ENCODE measurements around the gene SNX25. TPM values are rescaled to one million over a fixed set of nuclear protein-coding genes. Genes with fewer than 3 reads are reported as not detected.

The SNX25 gene
- total RNA-seq, 1 donor from 2014 or later: 29.5 TPM

DNA sequence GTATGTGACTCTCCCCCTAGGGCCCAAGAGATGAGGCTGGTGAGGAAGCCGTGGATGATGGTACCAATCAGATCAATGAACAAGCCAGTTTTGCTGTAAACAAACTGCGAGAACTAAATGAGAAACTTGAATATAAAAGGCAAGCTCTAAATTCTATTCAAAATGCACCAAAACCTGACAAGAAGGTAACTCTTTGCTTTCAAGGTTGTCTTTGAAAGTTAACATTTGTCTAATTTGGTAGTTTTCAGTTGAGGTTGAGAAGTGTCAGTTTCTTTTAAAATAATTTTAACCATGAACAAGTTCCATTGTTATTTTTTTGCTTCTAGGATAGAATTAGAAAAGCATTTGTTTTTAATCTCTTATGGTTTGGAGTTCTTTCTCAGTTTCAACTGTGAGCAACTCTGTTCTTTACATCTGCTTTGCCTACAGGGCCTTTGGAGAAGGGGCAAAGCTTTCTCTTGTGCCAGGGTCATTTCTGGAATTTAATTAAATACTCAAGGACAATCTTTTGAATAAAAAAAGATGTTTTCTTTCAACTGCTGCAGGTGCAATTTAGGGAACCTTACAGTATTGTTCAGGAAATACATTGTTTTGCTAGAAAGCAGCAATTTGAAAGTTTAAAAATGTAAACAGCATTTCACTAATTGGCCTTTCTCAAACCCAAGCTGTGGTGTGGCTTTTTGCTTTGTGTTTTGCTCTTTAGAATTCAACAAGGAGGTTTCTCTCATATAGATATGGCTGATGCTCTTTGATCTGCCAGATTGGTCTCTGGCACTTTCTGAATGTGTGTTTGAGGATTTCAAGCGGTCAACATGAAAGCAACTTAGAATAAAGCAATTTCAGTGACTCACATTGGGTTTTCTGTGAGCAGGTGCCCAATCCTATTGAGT lies 123.4 kb downstream of the SNX25 start:
- no peaks in the 10 kb centered on the region for H4K20me1 ChIP-seq (ENCODE audit: insufficient read depth, low read length)
- no peak overlapping the region for H2AFZ ChIP-seq (ENCODE audit: low read depth, low read length)
- H3K4me1 ChIP-seq (ENCODE audit: insufficient read depth, low read length): no peaks in the 10 kb centered on the region
- Mint-ChIP-seq H3K9me3 (ENCODE audit: unreplicated experiment) (peaks cover 10% of the 10 kb centered on the region), H3K36me3 (ENCODE audit: low read depth, unreplicated experiment) (peaks cover 21% of the 10 kb centered on the region), H3K4me3 (ENCODE audit: unreplicated experiment) (no peak overlapping the region), H3K27ac (ENCODE audit: unreplicated experiment) (no peak overlapping the region), H3K27me3 (ENCODE audit: low read depth, unreplicated experiment) (no peaks in the 10 kb centered on the region), H3K4me1 (ENCODE audit: low read depth, unreplicated experiment) (peaks cover 22% of the 10 kb centered on the region)
- TF ChIP-seq EZH2 (IDR thresholded peaks at IDR 0.05; ENCODE audit: insufficient read depth, low read length) (no peak), CTCF (IDR thresholded peaks at IDR 0.05; ENCODE audit: insufficient read depth, low read depth, low read length) (no peak)
- no peaks in the 10 kb centered on the region for H3K36me3 ChIP-seq (ENCODE audit: insufficient read depth, low read length)
- no peaks in the 10 kb centered on the region for H3K79me2 ChIP-seq (ENCODE audit: insufficient read depth, low read length)
- DNase-seq (ENCODE audit: low read depth) (no peak), FAIRE-seq (no peak)
- no peak overlapping the region for H3K4me3 ChIP-seq (ENCODE audit: insufficient read depth, low read depth, low read length)
- peaks cover 7% of the 10 kb centered on the region for H3K9me3 ChIP-seq (ENCODE audit: insufficient read depth, low read depth, low read length)
- H3K4me2 ChIP-seq (ENCODE audit: low read length): no peak overlapping the region
- H3K9ac ChIP-seq (ENCODE audit: low read length): no peak overlapping the region
- H3K27me3 ChIP-seq (ENCODE audit: insufficient read depth, low read length): no peaks in the 10 kb centered on the region
- no peak overlapping the region for H3K27ac ChIP-seq (ENCODE audit: low read depth, low read length)

DNA sequence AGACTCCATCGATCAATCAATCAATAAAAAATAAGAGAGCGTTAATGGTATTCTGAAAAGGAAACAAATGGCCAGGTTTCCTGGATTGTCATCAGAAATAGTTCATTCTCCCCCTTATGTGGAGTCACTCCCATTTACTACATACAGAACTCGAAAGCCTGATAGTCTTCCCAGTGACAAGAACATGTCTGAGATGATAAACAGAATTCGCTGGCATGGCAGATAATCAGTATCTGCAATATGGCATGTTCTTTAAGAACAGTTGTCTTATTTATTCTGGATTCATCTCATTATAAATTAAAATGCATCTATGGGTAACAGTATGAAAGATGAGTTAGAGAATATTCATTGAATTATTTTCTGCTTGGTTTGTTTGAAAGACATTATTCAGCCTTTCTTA lies 124.9 kb downstream of the SNX25 start:
- DNase-seq (ENCODE audit: low read depth) (no peak), FAIRE-seq (no peak)
- H3K27me3 ChIP-seq (ENCODE audit: insufficient read depth, low read length): no peaks in the 10 kb centered on the region
- peaks cover 23% of the 10 kb centered on the region for H3K36me3 Mint-ChIP-seq (ENCODE audit: low read depth, unreplicated experiment)
- no peaks in the 10 kb centered on the region for H3K4me1 ChIP-seq (ENCODE audit: insufficient read depth, low read length)
- H3K9me3 Mint-ChIP-seq (ENCODE audit: unreplicated experiment): peaks cover 5% of the 10 kb centered on the region
- no peak overlapping the region for H3K9ac ChIP-seq (ENCODE audit: low read length)
- H3K27ac Mint-ChIP-seq (ENCODE audit: unreplicated experiment): no peak overlapping the region
- no peak overlapping the region for H3K4me3 Mint-ChIP-seq (ENCODE audit: unreplicated experiment)
- no peak overlapping the region for H3K4me3 ChIP-seq (ENCODE audit: insufficient read depth, low read depth, low read length)
- no peak overlapping the region for H2AFZ ChIP-seq (ENCODE audit: low read depth, low read length)
- TF ChIP-seq CTCF (IDR thresholded peaks at IDR 0.05; ENCODE audit: insufficient read depth, low read depth, low read length) (no peak), EZH2 (IDR thresholded peaks at IDR 0.05; ENCODE audit: insufficient read depth, low read length) (no peak)
- H3K4me1 Mint-ChIP-seq (ENCODE audit: low read depth, unreplicated experiment): peaks cover 14% of the 10 kb centered on the region
- no peak overlapping the region for H3K4me2 ChIP-seq (ENCODE audit: low read length)
- H3K27me3 Mint-ChIP-seq (ENCODE audit: low read depth, unreplicated experiment): no peaks in the 10 kb centered on the region
- H3K79me2 ChIP-seq (ENCODE audit: insufficient read depth, low read length): no peaks in the 10 kb centered on the region
- H3K36me3 ChIP-seq (ENCODE audit: insufficient read depth, low read length): peaks cover 3% of the 10 kb centered on the region
- peaks cover 5% of the 10 kb centered on the region for H3K9me3 ChIP-seq (ENCODE audit: insufficient read depth, low read depth, low read length)
- no peaks in the 10 kb centered on the region for H4K20me1 ChIP-seq (ENCODE audit: insufficient read depth, low read length)
- H3K27ac ChIP-seq (ENCODE audit: low read depth, low read length): no peak overlapping the region

GRCh38 chr4:185335579-185335978 lies 126.2 kb downstream of the SNX25 start:
- Mint-ChIP-seq H3K36me3 (ENCODE audit: low read depth, unreplicated experiment) (peaks cover 19% of the 10 kb centered on the region), H3K9me3 (ENCODE audit: unreplicated experiment) (peaks cover 5% of the 10 kb centered on the region), H3K27ac (ENCODE audit: unreplicated experiment) (no peak overlapping the region), H3K27me3 (ENCODE audit: low read depth, unreplicated experiment) (no peaks in the 10 kb centered on the region), H3K4me3 (ENCODE audit: unreplicated experiment) (no peak overlapping the region), H3K4me1 (ENCODE audit: low read depth, unreplicated experiment) (peaks cover 5% of the 10 kb centered on the region)
- Histone ChIP-seq H3K9me3 (ENCODE audit: insufficient read depth, low read depth, low read length) (no peaks in the 10 kb centered on the region), H3K4me3 (ENCODE audit: insufficient read depth, low read depth, low read length) (no peak overlapping the region), H3K36me3 (ENCODE audit: insufficient read depth, low read length) (peaks cover 6% of the 10 kb centered on the region), H2AFZ (ENCODE audit: low read depth, low read length) (no peak overlapping the region), H3K4me2 (ENCODE audit: low read length) (no peak overlapping the region), H3K9ac (ENCODE audit: low read length) (no peak overlapping the region), H3K79me2 (ENCODE audit: insufficient read depth, low read length) (no peaks in the 10 kb centered on the region), H4K20me1 (ENCODE audit: insufficient read depth, low read length) (no peaks in the 10 kb centered on the region), H3K4me1 (ENCODE audit: insufficient read depth, low read length) (no peaks in the 10 kb centered on the region), H3K27me3 (ENCODE audit: insufficient read depth, low read length) (no peaks in the 10 kb centered on the region), H3K27ac (ENCODE audit: low read depth, low read length) (no peak overlapping the region)
- DNase-seq (ENCODE audit: low read depth): no peak
- no peak for FAIRE-seq
- TF ChIP-seq CTCF (IDR thresholded peaks at IDR 0.05; ENCODE audit: insufficient read depth, low read depth, low read length) (no peak), EZH2 (IDR thresholded peaks at IDR 0.05; ENCODE audit: insufficient read depth, low read length) (no peak)
